Kasumi-1 (cell line): ENCODE measurements around the gene RASGEF1C.
A peak's percentile ranks its signal among the peaks of the same experiment; 100 is the strongest.
"Not testable (repeated sequence)": the region's sequence is repeated elsewhere in the genome, so short reads cannot be mapped to it uniquely, and the experiment has no call there.

Source experiments
- DNase-seq, 2 experiments: peaks; one replicate each; lab custom pipeline; 2025; lab: John Stamatoyannopoulos, UW

RASGEF1C gene

DNA sequence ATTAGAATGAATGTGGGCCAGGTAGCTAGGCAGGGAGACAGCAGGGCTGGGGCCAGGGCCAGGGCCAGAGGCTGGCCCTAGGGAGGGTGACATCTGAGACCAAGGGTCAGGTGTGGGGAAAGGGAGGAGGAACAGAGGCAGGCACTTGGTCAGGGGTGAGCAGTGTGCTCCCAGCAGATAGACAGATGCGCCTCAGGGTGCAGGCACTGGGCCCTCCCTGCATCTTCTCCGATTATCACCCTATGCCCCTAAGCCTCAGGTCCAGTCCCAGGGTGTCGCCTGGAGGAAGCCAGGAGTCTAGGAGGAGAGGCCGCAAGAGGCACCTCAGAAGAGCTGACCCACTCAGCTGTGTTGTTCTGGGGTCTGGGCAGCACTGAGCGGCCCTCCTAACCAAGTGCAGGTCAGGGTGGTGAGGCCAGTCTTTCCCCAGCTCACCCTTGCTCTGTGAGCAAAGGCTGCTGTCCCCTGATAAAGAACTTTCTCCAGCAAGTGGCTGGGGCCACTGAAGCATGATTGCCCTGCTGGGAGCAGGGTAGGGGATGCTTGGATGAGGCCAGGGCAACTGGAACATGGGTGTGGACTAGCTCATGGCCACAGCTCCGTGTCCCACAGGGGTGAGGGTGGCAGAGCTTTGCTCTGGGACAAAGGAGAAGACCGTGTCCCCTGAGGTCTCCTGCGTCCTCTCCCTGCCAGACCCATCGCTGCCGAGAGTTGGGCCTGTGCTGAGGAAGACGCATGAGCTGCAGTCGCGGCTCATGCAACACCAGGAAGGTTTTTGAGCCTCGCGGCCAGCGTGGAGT lies 2.1 kb upstream of the RASGEF1C start:
- no peak for DNase-seq

DNA sequence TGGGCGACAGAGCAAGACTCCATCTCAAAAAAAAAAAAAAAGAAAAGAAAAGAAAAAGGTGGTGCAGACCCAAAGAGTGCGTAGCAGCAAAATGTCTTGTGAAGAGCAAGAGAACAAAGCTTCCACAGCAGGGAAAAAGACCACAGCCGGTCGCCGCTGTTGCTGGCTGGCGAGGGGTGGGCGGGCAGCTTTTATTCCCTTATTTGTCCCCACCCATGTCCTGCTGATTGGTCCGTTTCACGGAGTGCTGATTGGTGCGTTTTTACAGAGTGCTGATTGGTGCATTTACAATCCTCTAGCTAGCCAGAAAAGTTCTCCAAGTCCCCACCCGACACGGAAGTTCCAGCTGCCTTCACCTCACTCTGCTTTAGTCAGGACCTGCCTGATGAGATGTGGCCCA lies 1.1 kb upstream of the RASGEF1C start:
- DNase-seq = not testable (repeated sequence)

GRCh38 chr5:180208435-180209081 lies 453 bp downstream of the RASGEF1C start:
- peak in 1 of 2 experiments; percentile 39 for DNase-seq

DNA sequence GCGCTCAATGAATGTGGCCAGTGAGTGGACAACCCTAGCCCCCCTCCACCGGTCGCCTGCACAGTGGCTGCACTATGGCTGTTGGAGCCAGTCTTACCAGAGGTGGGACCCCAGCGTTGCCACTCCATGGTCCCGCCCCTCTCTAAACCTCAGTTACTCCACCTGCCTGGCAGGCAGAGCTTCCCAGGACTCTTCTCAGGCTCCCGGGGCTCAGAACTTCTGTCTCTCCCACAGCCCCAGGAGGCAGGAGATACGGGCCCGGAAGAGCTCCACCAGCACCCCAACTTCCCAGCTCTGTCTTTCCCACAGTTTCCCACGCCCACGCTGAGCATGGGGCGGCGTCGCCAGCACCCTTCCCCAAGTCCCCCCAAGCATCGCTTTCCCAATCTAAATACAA lies 975 bp downstream of the RASGEF1C start:
- DNase-seq = no peak

- DNase-seq = no peak
These were observed 1.4 kb downstream of the RASGEF1C start for GRCh38 chr5:180207593-180207992.

DNA sequence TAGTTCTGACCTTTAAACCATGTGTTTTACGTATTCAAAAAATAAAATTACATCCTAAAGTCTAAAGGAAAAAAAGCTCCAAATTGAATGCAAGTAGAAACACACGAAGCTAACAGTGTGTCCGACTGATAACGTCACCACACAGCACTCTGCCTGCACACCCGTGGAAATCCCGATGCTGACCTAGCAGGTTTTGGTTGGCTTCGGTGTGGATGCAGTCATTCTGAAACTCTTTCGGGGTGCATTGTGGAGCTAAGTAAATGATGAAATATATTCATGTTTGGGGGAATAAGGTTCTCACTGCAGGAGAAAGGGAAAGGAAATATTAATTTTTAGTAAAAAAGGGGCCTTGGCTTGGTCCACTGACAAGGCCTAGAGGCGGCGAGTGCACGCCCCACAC lies 2.0 kb downstream of the RASGEF1C start:
- no peak for DNase-seq

GRCh38 chr5:180205916-180206315 lies 3.1 kb downstream of the RASGEF1C start:
- no peak for DNase-seq

DNA sequence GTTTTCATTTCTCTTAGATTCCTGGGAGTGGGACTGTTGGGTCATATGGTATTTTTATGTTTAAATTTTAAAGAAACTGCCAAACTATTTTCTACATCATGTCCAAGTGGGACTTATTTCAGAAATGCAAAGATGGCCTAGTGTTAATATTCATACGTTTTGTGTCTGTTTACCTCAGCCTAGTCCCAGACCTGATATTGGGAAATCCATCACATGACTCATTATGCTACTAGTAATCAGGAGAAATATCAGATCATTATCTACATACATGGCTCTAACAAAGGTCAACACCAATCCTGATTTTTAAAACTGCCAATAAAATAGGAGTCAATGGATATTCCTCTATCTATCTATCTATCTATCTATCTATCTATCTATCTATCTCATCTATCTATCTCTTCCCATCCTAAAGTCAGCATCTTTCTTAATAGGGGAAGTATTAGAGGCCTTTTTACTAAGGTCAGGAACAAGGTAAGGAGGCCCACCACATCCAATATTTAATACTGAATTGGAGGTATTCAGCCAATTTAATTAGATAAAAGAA lies 4.7 kb downstream of the RASGEF1C start:
- no peak for DNase-seq

DNA sequence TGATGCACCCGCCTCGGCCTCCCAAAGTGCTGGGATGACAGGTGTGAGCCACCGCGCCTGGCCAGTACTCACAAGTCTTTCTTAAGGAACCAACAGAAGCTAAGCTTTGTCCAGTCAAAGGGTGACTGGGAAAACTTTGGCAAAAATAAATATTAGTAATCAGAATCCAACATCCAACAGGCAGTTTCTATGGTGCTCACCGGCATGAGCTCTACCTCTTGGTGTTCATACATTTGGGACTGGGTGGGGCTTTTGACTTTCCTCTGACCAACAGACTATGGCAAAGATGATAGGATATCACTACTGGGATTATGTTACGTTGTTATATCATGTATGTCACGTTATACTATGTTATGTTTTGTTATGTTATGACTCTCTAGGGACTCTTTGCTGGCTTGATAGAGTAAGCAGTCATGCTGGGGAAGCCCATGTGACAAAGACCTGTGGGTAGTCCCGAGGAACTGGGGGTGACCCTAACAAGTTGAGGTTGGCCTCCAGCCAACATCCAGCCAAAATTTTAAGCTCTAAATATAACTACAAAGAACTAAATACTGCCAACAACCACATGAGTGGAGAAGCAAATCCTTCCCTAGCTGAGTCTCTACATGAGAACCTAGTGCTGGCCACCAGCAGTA lies 6.0 kb downstream of the RASGEF1C start:
- DNase-seq = no peak

GRCh38 chr5:180201051-180201987 lies 7.7 kb downstream of the RASGEF1C start:
- DNase-seq = peak; percentile 38 to 62

- DNase-seq = no peak
These were observed 9.6 kb downstream of the RASGEF1C start for GRCh38 chr5:180199390-180199789.

DNA sequence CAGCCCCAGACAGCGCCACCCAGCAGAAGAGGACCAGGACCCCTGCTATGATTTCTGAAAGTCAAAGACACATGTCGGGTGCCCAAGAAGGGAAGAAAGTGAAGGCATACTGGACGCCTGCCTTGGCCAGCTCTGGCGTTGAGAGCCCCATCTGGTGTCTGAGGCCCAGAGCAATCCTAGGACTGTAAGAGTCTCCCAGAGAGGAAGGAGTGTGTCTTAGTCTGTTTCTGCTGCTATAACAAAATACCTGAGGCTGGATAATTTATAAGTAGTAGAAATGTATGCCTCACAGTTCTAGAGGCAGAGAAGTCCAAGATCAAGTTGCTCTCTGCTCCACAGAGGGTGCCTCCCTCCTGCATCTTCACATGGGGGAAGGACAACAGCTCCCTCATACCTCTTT lies 10.8 kb downstream of the RASGEF1C start:
- no peak for DNase-seq

DNA sequence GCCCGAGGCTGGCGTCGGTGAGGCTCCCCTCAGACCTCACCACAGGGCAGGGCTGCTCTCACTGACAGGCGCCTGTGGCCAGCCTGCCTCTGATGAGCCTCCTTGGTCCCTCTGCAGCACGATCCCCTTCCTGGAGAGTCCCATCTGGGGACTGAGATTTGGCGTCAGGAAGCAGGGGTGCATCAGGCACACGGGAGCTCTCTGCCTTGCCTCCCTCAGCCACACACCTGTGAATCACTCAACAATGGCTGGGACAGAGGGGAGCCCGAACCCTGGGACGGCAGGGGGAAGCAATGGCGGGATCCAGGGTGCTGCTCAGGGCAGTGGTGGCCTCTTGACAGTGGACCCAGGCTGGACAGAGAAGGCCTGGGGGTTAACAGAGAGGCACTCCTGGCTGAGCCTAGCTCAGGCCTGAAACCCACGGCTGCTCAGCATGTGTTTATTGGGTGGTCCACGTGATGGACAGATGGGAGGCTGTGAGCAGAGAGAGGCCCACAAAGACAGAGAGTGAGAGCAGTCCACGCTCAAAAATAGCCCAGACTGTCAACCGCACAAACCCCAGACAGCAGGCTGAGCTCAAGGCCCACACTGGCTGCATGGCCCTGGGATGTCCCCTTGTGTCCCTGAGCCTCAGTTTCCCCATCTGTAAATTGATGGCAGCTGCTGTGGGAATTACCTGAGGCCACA lies 11.9 kb downstream of the RASGEF1C start:
- no peak for DNase-seq

- no peak for DNase-seq
These were observed 14.3 kb downstream of the RASGEF1C start for GRCh38 chr5:180194410-180195345.

GRCh38 chr5:180193749-180194375 lies 15.1 kb downstream of the RASGEF1C start:
- no peak for DNase-seq

GRCh38 chr5:180191716-180192115 lies 17.3 kb downstream of the RASGEF1C start:
- DNase-seq = no peak

- no peak for DNase-seq
These were observed 21.2 kb downstream of the RASGEF1C start for GRCh38 chr5:180187767-180188166.

DNA sequence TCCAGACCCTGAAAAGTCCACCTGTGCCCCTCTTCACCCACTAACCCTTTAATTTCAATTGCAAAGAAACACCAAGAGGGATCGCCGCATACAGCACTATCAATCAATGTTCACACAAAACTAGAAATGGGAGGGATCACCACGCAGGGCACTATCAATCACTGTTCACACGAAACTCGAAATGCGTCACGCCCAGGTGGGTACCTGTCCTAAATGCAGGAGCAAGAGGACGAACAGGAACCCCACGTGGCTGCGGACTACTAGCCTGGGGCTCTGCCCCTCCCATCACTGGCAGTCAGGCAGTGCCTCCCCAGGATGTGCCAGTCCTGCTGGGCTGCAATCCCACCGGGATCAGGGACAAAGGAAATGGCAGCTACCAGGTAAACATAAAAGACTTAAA lies 28.2 kb downstream of the RASGEF1C start:
- DNase-seq = no peak

- DNase-seq = no peak
These were observed 28.6 kb downstream of the RASGEF1C start for GRCh38 chr5:180180421-180180820.
